Keratinocyte (primary cell): ENCODE measurements around the gene MICALL2. TPM values are rescaled to one million over a fixed set of nuclear protein-coding genes. Genes with fewer than 3 reads are reported as not detected.
A peak's percentile ranks its signal among the peaks of the same experiment; 100 is the strongest.

Source experiments
- DNase-seq: peaks from one replicate; pipeline ENCODE4 v3.0.0-alpha.2; 2011; ENCODE audit warnings: low read depth, missing footprints, low spot score
- FAIRE-seq: peaks from 2 replicates; lab custom pipeline; 2011; peaks lifted over from hg19 to GRCh38; lab: Jason Lieb, UNC
- H2AFZ ChIP-seq: 2 replicates; pipeline ENCODE4 v1.6.0; 2012; ENCODE audit warnings: low read length, control low read depth, inconsistent platforms; ENCODE audit not compliant: control insufficient read depth
- H3K27ac ChIP-seq: 2 replicates; pipeline ENCODE4 v1.5.1; 2011; ENCODE audit warnings: low read length; ENCODE audit not compliant: control insufficient read depth, insufficient read depth
- H3K27me3 ChIP-seq: 3 replicates; pipeline ENCODE4 v1.6.0; 2011; ENCODE audit warnings: low read length; ENCODE audit not compliant: control insufficient read depth, insufficient read depth; ENCODE audit errors: extremely low read depth
- H3K36me3 ChIP-seq, 2 experiments: 2 replicates in 1 of 2; 3 replicates in 1 of 2; pipeline ENCODE4 v1.5.1; 2011; ENCODE audit warnings: low read length in 2 of 2, mild to moderate bottlenecking in 1 of 2; ENCODE audit not compliant: control insufficient read depth in 2 of 2, insufficient read depth in 2 of 2; ENCODE audit errors: extremely low read depth in 1 of 2
- H3K4me1 ChIP-seq: 3 replicates; pipeline ENCODE4 v1.5.1; 2011; ENCODE audit warnings: low read length; ENCODE audit not compliant: control insufficient read depth, insufficient read depth; ENCODE audit errors: extremely low read depth
- H3K4me2 ChIP-seq: 3 replicates; pipeline ENCODE4 v1.6.0; 2011; ENCODE audit warnings: low read depth, low read length; ENCODE audit not compliant: control insufficient read depth, insufficient read depth; ENCODE audit errors: extremely low read depth
- H3K4me3 ChIP-seq, 3 experiments: fragments of 200-600 bp in 1 of 3; sonication (generic) in 1 of 3; 2 replicates in 2 of 3; 3 replicates in 1 of 3; pipeline ENCODE4 v1.5.1; 2011 to 2016; ENCODE audit warnings: low read length in 3 of 3, mild to moderate bottlenecking in 3 of 3, control low read depth in 2 of 3, inconsistent platforms in 1 of 3, low read depth in 1 of 3, mixed read lengths in 1 of 3, mixed run types in 1 of 3, moderate library complexity in 1 of 3; ENCODE audit not compliant: control insufficient read depth in 2 of 3, insufficient read depth in 2 of 3; ENCODE audit errors: extremely low read depth in 1 of 3
- H3K79me2 ChIP-seq: 2 replicates; pipeline ENCODE4 v1.6.0; 2012; ENCODE audit warnings: low read length; ENCODE audit not compliant: control insufficient read depth, insufficient read depth
- H3K9ac ChIP-seq: 3 replicates; pipeline ENCODE4 v1.6.0; 2011; ENCODE audit warnings: low read length; ENCODE audit not compliant: control insufficient read depth, insufficient read depth; ENCODE audit errors: extremely low read depth
- H3K9me1 ChIP-seq: 3 replicates; pipeline ENCODE4 v1.6.0; 2011; ENCODE audit warnings: low read length; ENCODE audit not compliant: control insufficient read depth, insufficient read depth; ENCODE audit errors: extremely low read depth
- H3K9me3 ChIP-seq: 2 replicates; pipeline ENCODE4 v1.5.1; 2012; ENCODE audit warnings: low read depth, low read length; ENCODE audit not compliant: control insufficient read depth
- H4K20me1 ChIP-seq: 3 replicates; pipeline ENCODE4 v1.6.0; 2011; ENCODE audit warnings: low read length; ENCODE audit not compliant: control insufficient read depth, insufficient read depth; ENCODE audit errors: extremely low read depth
- EZH2 ChIP-seq: IDR thresholded peaks from one replicate; pipeline ENCODE4 v1.6.1; 2012; ENCODE audit warnings: inconsistent platforms, mild to moderate bottlenecking, low read length, moderate library complexity
- dilution Hi-C: fragments of 300-500 bp; cut with MboI; formaldehyde crosslinking; loops from one replicate; pipeline ENCODE4 v1.7.0; 2020; ENCODE audit warnings: low sequenced_read_pairs; ENCODE audit not compliant: extremely low pct_ligation_motif_present
- polyA plus RNA-seq, 5 experiments: library from polyadenylated mRNA; depleted of rRNA in 3 of 5; stranded (reverse) in 3 of 5; stranded (forward) in 1 of 5; unstranded in 1 of 5; fragments of >200 nt; gene quantifications; 1 replicate in 1 of 5; 2 replicates in 3 of 5; 3 replicates in 1 of 5; pipeline versions ENCODE4 v1.2.1 to v1.2.3, GENCODE V29; 2011 to 2012; ENCODE audit warnings: missing spikeins in 2 of 5, low read depth in 1 of 5, low replicate concordance in 1 of 5
- TF ChIP-seq, protein P1 (sequence below), 3 experiments: IDR thresholded peaks in 1 of 3; conservative IDR thresholded peaks in 1 of 3; optimal IDR thresholded peaks in 1 of 3; 2 replicates in 2 of 3; 3 replicates in 1 of 3; pipeline versions ENCODE3 to v1.5.1; 2011; ENCODE audit warnings: low read length in 3 of 3, mild to moderate bottlenecking in 3 of 3, moderate library complexity in 2 of 3, control low read depth in 1 of 3, inconsistent platforms in 1 of 3; ENCODE audit not compliant: insufficient read depth in 2 of 3; ENCODE audit errors: extremely low read depth in 1 of 3

Gene MICALL2
- polyA plus RNA-seq, 1 donor (not counting 4 experiments of a cell fraction or from before 2014, with no cell fraction given) = 10.4 TPM

GRCh38 chr7:1475393-1475792 is 16.1 kb upstream of the MICALL2 start:
- no peaks in the 10 kb centered on the region for H3K79me2 ChIP-seq
- TF ChIP-seq, protein P1, sequence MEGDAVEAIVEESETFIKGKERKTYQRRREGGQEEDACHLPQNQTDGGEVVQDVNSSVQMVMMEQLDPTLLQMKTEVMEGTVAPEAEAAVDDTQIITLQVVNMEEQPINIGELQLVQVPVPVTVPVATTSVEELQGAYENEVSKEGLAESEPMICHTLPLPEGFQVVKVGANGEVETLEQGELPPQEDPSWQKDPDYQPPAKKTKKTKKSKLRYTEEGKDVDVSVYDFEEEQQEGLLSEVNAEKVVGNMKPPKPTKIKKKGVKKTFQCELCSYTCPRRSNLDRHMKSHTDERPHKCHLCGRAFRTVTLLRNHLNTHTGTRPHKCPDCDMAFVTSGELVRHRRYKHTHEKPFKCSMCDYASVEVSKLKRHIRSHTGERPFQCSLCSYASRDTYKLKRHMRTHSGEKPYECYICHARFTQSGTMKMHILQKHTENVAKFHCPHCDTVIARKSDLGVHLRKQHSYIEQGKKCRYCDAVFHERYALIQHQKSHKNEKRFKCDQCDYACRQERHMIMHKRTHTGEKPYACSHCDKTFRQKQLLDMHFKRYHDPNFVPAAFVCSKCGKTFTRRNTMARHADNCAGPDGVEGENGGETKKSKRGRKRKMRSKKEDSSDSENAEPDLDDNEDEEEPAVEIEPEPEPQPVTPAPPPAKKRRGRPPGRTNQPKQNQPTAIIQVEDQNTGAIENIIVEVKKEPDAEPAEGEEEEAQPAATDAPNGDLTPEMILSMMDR (optimal IDR thresholded peaks at IDR 0.05 in 1 of 3, IDR thresholded peaks at IDR 0.05 in 1 of 3, conservative IDR thresholded peaks at IDR 0.05 in 1 of 3; ENCODE audit: extremely low read depth in 1 of 3, insufficient read depth in 2 of 3, low read length in 3 of 3) = no peak
- TF ChIP-seq EZH2 = no peak
- no peaks in the 10 kb centered on the region for H3K27me3 ChIP-seq
- peaks cover 7% of the 10 kb centered on the region for H3K4me1 ChIP-seq
- no peak overlapping the region for H3K9ac ChIP-seq
- no peak overlapping the region for H3K4me2 ChIP-seq
- no peak overlapping the region for H2AFZ ChIP-seq
- no peak overlapping the region for H3K4me3 ChIP-seq
- FAIRE-seq (no peak), DNase-seq (no peak)
- peaks cover 18 to 30% of the 10 kb centered on the region in 2 experiments for H3K36me3 ChIP-seq
- no peak overlapping the region for H3K27ac ChIP-seq
- H3K9me1 ChIP-seq = no peaks in the 10 kb centered on the region
- H4K20me1 ChIP-seq = no peaks in the 10 kb centered on the region
- no peaks in the 10 kb centered on the region for H3K9me3 ChIP-seq
- dilution Hi-C loops = no loop called here

- H3K4me3 ChIP-seq = no peak overlapping the region
- peaks cover 7% of the 10 kb centered on the region for H3K4me1 ChIP-seq
- H3K9me3 ChIP-seq = no peaks in the 10 kb centered on the region
- H3K27me3 ChIP-seq = no peaks in the 10 kb centered on the region
- no peak overlapping the region for H2AFZ ChIP-seq
- H3K79me2 ChIP-seq = no peaks in the 10 kb centered on the region
- peak overlapping the region; percentile 72 for H3K9ac ChIP-seq
- H3K27ac ChIP-seq = peak overlapping the region; percentile 68
- DNase-seq = no peak
- no peak for TF ChIP-seq EZH2
- TF ChIP-seq, protein P1 (optimal IDR thresholded peaks at IDR 0.05 in 1 of 3, IDR thresholded peaks at IDR 0.05 in 1 of 3, conservative IDR thresholded peaks at IDR 0.05 in 1 of 3; ENCODE audit: extremely low read depth in 1 of 3, insufficient read depth in 2 of 3, low read length in 3 of 3) = no peak
- no peaks in the 10 kb centered on the region for H4K20me1 ChIP-seq
- H3K4me2 ChIP-seq = peak overlapping the region; percentile 45
- no peaks in the 10 kb centered on the region for H3K9me1 ChIP-seq
- no peak for FAIRE-seq
- H3K36me3 ChIP-seq = peaks cover 18 to 27% of the 10 kb centered on the region in 2 experiments
- dilution Hi-C loops = no loop called here
Observed at GRCh38 chr7:1474736-1475135, 15.5 kb upstream of the MICALL2 start.
